Activated CD4-positive, alpha-beta T cell treated with anti-CD3 and anti-CD28 coated beads, Interleukin-2, amount 50 U/mL, for 4 hours (primary cell): ENCODE measurements around the gene MED17.
A peak's percentile ranks its signal among the peaks of the same experiment; 100 is the strongest.
"Not testable (repeated sequence)": the region's sequence is repeated elsewhere in the genome, so short reads cannot be mapped to it uniquely, and the experiment has no call there.

ENCODE experiments used
- DNase-seq, 2 experiments: peaks; one replicate each; pipeline ENCODE4 v3.0.0-alpha.2; 2020

Gene MED17

GRCh38 chr11:93784145-93784934 is at the start of gene MED17:
Gene MED17 (plus strand): TSS chr11:93784282. CDS start chr11:93784514, 232 bp downstream.
- peak; percentile 86 to 87 for DNase-seq

GRCh38 chr11:93734427-93735222 is 49.5 kb upstream of the MED17 start:
- DNase-seq: no peak

GRCh38 chr11:93735627-93736026 is 48.5 kb upstream of the MED17 start:
- DNase-seq: no peak

GRCh38 chr11:93736129-93736528 is 48.0 kb upstream of the MED17 start:
- DNase-seq: no peak

GRCh38 chr11:93737904-93738612 is 46.0 kb upstream of the MED17 start:
- no peak for DNase-seq

- no peak for DNase-seq
These were observed 45.4 kb upstream of the MED17 start for GRCh38 chr11:93738647-93739081.

- peak; percentile 34 to 38 for DNase-seq
These were observed 43.9 kb upstream of the MED17 start for GRCh38 chr11:93740031-93740729.

- peak; percentile 56 to 62 for DNase-seq
These were observed 43.4 kb upstream of the MED17 start for GRCh38 chr11:93740730-93741093.

- DNase-seq: peak; percentile 95 to 96
These were observed 42.8 kb upstream of the MED17 start, which contains the start of the genes C11orf54 and TAF1D for GRCh38 chr11:93741094-93741881. Gene C11orf54 (plus strand): TSS chr11:93741672. CDS start chr11:93747394, 5,722 bp downstream. Gene TAF1D (minus strand): TSS chr11:93741495. CDS start chr11:93739304, 2,191 bp downstream.

- DNase-seq: no peak
These were observed 42.2 kb upstream of the MED17 start for GRCh38 chr11:93741882-93742226.

GRCh38 chr11:93743291-93743690 is 40.8 kb upstream of the MED17 start:
- DNase-seq: no peak

- no peak for DNase-seq
These were observed 39.4 kb upstream of the MED17 start for GRCh38 chr11:93744669-93745004.

GRCh38 chr11:93745005-93745755 is 38.9 kb upstream of the MED17 start:
- not testable (repeated sequence) for DNase-seq

GRCh38 chr11:93746101-93746500 is 38.0 kb upstream of the MED17 start:
- DNase-seq: no peak

- no peak for DNase-seq
These were observed 37.0 kb upstream of the MED17 start for GRCh38 chr11:93747122-93747521.

- no peak for DNase-seq
These were observed 33.1 kb upstream of the MED17 start for GRCh38 chr11:93751001-93751400.

GRCh38 chr11:93753241-93753640 is 30.8 kb upstream of the MED17 start:
- no peak for DNase-seq

- DNase-seq: no peak
These were observed 27.3 kb upstream of the MED17 start for GRCh38 chr11:93756748-93757147.

- no peak for DNase-seq
These were observed 26.8 kb upstream of the MED17 start for GRCh38 chr11:93757301-93757700.

GRCh38 chr11:93757924-93758865 is 25.9 kb upstream of the MED17 start:
- no peak for DNase-seq
